Stomach (tissue), 9 donors: ENCODE measurements around the gene APOO. TPM values are rescaled to one million over a fixed set of nuclear protein-coding genes. Genes with fewer than 3 reads are reported as not detected.
"Not testable (repeated sequence)": the region's sequence is repeated elsewhere in the genome, so short reads cannot be mapped to it uniquely, and the experiment has no call there.

ENCODE experiments used
- DNase-seq, 2 donors: peaks; one replicate each; pipeline versions ENCODE4 v3.0.0 to v3.0.0-alpha.2; 2013 to 2019
- H3K27ac ChIP-seq, 5 donors: fragments of 200-600 bp in 4 of 5; sonication (generic) in 4 of 5; one replicate each; pipeline ENCODE4 v1.5.1; 2013 to 2019; ENCODE audit warnings: mild to moderate bottlenecking in 1 of 5, moderate library complexity in 1 of 5
- H3K27me3 ChIP-seq, 3 donors: fragments of 200-600 bp; sonication (generic); one replicate each; pipeline ENCODE4 v1.5.1; 2017 to 2019; ENCODE audit warnings: mixed run types in 1 of 3
- H3K36me3 ChIP-seq, 4 donors: fragments of 200-600 bp; sonication (generic); 1 replicate in 3 of 4; 2 replicates in 1 of 4; pipeline ENCODE4 v1.5.1; 2016 to 2019
- H3K4me1 ChIP-seq, 4 donors: fragments of 200-600 bp; sonication (generic); one replicate each; pipeline ENCODE4 v1.5.1; 2016 to 2019
- H3K4me3 ChIP-seq, 4 donors: fragments of 200-600 bp; sonication (generic) in 3 of 4; one replicate each; pipeline ENCODE4 v1.5.1; 2016 to 2019; ENCODE audit warnings: mild to moderate bottlenecking in 1 of 4
- H3K9me3 ChIP-seq, 4 donors: fragments of 200-600 bp; sonication (generic); one replicate each; pipeline ENCODE4 v1.5.1; 2016 to 2019
- EP300 ChIP-seq: sonication (generic); formaldehyde crosslinking; IDR thresholded peaks from one replicate; pipeline ENCODE4 v1.6.1; 2017; ENCODE audit warnings: antibody characterized with exemption
- POLR2A ChIP-seq, 4 donors: fragments of 450-650 bp; IDR thresholded peaks; one replicate each; pipeline ENCODE4 v1.6.1; 2016; ENCODE audit warnings: antibody characterized with exemption in 4 of 4, control low read depth in 2 of 4, mild to moderate bottlenecking in 1 of 4, moderate library complexity in 1 of 4
- POLR2AphosphoS5 ChIP-seq, 3 donors: sonication (generic); formaldehyde crosslinking; IDR thresholded peaks; one replicate each; pipeline ENCODE4 v1.6.1; 2016; ENCODE audit warnings: antibody characterized with exemption in 3 of 3
- WGBS, 5 donors: extraction: QIAGEN DNeasy Blood & Tissue Kit in 3 of 5; methylation state at CpG; one replicate each; pipeline versions ENCODE4 v1.1.5 to v1.1.7; 2013 to 2018; 5-methylcytosine and 5-hydroxymethylcytosine counted together
- intact Hi-C: fragments of 100-400 bp; cut with DNase I; formaldehyde crosslinking; loops from one replicate; pipeline ENCODE4 v1.15.1; 2023; ENCODE audit warnings: low total_unique reads
- polyA plus RNA-seq, 3 donors: library from polyadenylated mRNA; stranded (reverse); fragments of 200-250 nt; gene quantifications; one replicate each; pipeline ENCODE4 v1.2.3, GENCODE V29; 2013
- total RNA-seq, 5 donors: library from RNA; depleted of rRNA; stranded (reverse); fragments of >200 nt; gene quantifications; one replicate each; pipeline versions ENCODE4 v1.1.0 to v1.2.3, GENCODE V29; 2014 to 2016
- TF ChIP-seq, protein P1 (sequence below), 7 experiments: fragments of 450-650 bp in 4 of 7; fragments of 200-600 bp in 3 of 7; sonication (generic) in 3 of 7; IDR thresholded peaks; one replicate each; pipeline ENCODE4 v1.5.1; 2016 to 2019; ENCODE audit warnings: antibody characterized with exemption in 7 of 7, control low read depth in 2 of 7, mild to moderate bottlenecking in 1 of 7
- donor health status: healthy with polysubstance abuse.
- donor health status: Bipolar disorder and iron deficiency.
- donor health status: healthy.

APOO gene
- total and polyA plus RNA-seq, 8 donors = 2.0 to 29.4 (median 15.7) TPM

GRCh38 chrX:23900220-23900797 lies 7.4 kb downstream of the APOO start:
- Histone ChIP-seq H3K27me3 (peaks cover 0 to 3% (median 0%) of the 10 kb centered on the region in 3 donors), H3K27ac (peak overlapping the region; percentile 7 to 79 (median 74)), H3K36me3 (no peaks in the 10 kb centered on the region), H3K9me3 (no peaks in the 10 kb centered on the region), H3K4me1 (peaks cover 0 to 52% (median 17%) of the 10 kb centered on the region in 4 donors), H3K4me3 (no peak overlapping the region)
- 57 to 73% (median 64%) methylated on average over 9 to 12 of the region's 12 CpGs for WGBS, 5 donors
- intact Hi-C loops = loop anchor here (10.0 kb wide), 1 partner anchor 206 kb away; no protein-coding TSS in a partner anchor
- TF ChIP-seq EP300 = no peak
- no peak for TF ChIP-seq POLR2A (IDR thresholded peaks at IDR 0.05)
- no peak for TF ChIP-seq POLR2AphosphoS5 (IDR thresholded peaks at IDR 0.05)
- TF ChIP-seq, protein P1, sequence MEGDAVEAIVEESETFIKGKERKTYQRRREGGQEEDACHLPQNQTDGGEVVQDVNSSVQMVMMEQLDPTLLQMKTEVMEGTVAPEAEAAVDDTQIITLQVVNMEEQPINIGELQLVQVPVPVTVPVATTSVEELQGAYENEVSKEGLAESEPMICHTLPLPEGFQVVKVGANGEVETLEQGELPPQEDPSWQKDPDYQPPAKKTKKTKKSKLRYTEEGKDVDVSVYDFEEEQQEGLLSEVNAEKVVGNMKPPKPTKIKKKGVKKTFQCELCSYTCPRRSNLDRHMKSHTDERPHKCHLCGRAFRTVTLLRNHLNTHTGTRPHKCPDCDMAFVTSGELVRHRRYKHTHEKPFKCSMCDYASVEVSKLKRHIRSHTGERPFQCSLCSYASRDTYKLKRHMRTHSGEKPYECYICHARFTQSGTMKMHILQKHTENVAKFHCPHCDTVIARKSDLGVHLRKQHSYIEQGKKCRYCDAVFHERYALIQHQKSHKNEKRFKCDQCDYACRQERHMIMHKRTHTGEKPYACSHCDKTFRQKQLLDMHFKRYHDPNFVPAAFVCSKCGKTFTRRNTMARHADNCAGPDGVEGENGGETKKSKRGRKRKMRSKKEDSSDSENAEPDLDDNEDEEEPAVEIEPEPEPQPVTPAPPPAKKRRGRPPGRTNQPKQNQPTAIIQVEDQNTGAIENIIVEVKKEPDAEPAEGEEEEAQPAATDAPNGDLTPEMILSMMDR (IDR thresholded peaks at IDR 0.05) = no peak
- no peak for DNase-seq

- 55 to 63% (median 60%) methylated on average over 3 of the region's 3 CpGs for WGBS, 5 donors
Measured at GRCh38 chrX:23898412-23898959, 9.3 kb downstream of the APOO start.

GRCh38 chrX:23896981-23897380 lies 10.8 kb downstream of the APOO start:
- H3K27me3 ChIP-seq = peaks cover 0 to 3% (median 3%) of the 10 kb centered on the region in 3 donors
- peaks cover 0 to 48% (median 13%) of the 10 kb centered on the region in 4 donors for H3K4me1 ChIP-seq
- 38 to 73% (median 66%) methylated on average over 2 of the region's 2 CpGs for WGBS, 5 donors
- TF ChIP-seq EP300 (no peak), POLR2AphosphoS5 (IDR thresholded peaks at IDR 0.05) (no peak)
- H3K9me3 ChIP-seq = no peaks in the 10 kb centered on the region
- H3K27ac ChIP-seq = no peak overlapping the region
- H3K36me3 ChIP-seq = no peaks in the 10 kb centered on the region
- no peak for DNase-seq
- H3K4me3 ChIP-seq = no peak overlapping the region
- intact Hi-C loops = loop anchor here (10.0 kb wide), 1 partner anchor 122 kb away; no protein-coding TSS in a partner anchor

More at GRCh38 chrX:23898412-23898959, 9.3 kb downstream of the APOO start:
- no peaks in the 10 kb centered on the region for H3K36me3 ChIP-seq
- DNase-seq = no peak
- peaks cover 0 to 3% (median 3%) of the 10 kb centered on the region in 3 donors for H3K27me3 ChIP-seq
- H3K4me1 ChIP-seq = peaks cover 0 to 52% (median 17%) of the 10 kb centered on the region in 4 donors
- no peaks in the 10 kb centered on the region for H3K9me3 ChIP-seq
- no peak overlapping the region for H3K4me3 ChIP-seq
- H3K27ac ChIP-seq = peak overlapping the region in 3 of 5 donors; percentile 31 to 40 (median 35)
- TF ChIP-seq POLR2AphosphoS5 (IDR thresholded peaks at IDR 0.05) = no peak
- TF ChIP-seq, protein P1 (IDR thresholded peaks at IDR 0.05) = no peak
- TF ChIP-seq POLR2A (IDR thresholded peaks at IDR 0.05) = no peak
- TF ChIP-seq EP300 = no peak
- intact Hi-C loops = loop anchor here (10.0 kb wide), 1 partner anchor 124 kb away; no protein-coding TSS in a partner anchor

DNA sequence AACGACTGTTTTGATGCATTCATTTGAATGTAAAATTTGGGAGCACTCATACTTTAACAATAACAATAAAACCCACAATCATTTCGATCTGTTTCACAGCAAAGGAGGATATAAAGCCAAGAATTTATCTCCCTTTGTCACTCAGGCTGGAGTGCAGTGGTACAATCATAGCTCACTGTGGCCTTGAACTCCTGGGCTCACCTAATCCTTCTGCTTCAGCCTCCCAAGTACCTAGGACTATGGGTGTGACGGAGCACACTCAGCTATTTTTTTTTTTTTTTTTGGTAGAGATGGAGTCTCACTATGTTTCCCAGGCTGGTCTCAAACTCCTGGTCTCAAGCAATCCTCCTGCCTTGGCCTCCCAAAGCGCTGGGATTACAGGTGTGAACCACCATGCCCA lies 11.2 kb downstream of the APOO start:
- peaks cover 0 to 44% (median 11%) of the 10 kb centered on the region in 4 donors for H3K4me1 ChIP-seq
- DNase-seq, H3K27me3 ChIP-seq, H3K4me3 ChIP-seq, H3K36me3 ChIP-seq, H3K9me3 ChIP-seq, H3K27ac ChIP-seq: not testable (repeated sequence)
- intact Hi-C loops = loop anchor here (10.0 kb wide), 1 partner anchor 122 kb away; no protein-coding TSS in a partner anchor
- 70 to 91% (median 77%) methylated on average over 4 of the region's 4 CpGs for WGBS, 5 donors

- not testable (repeated sequence) for H3K4me3 ChIP-seq, H3K36me3 ChIP-seq, H3K27me3 ChIP-seq, DNase-seq, H3K9me3 ChIP-seq, H3K27ac ChIP-seq
- peaks cover 0 to 31% (median 8%) of the 10 kb centered on the region in 4 donors for H3K4me1 ChIP-seq
- WGBS, 5 donors = 92 to 100% (median 95%) methylated on average over 3 to 6 of the region's 6 CpGs
- intact Hi-C loops = loop anchor here (10.0 kb wide), 1 partner anchor 120 kb away; no protein-coding TSS in a partner anchor
Measured at GRCh38 chrX:23894993-23895392, 12.7 kb downstream of the APOO start.
